BJ (cell line): Measurements from ENCODE around the gene HRH2. TPM values are rescaled to one million over a fixed set of nuclear protein-coding genes. Genes with fewer than 3 reads are reported as not detected.

Source experiments
- CTCF ChIA-PET: fragments of 350-600 bp; formaldehyde crosslinking; extraction: SDS; loops from one replicate; lab custom pipeline; 2021; ENCODE audit warnings: antibody characterized with exemption, inconsistent platforms; lab: Yijun Ruan, JAX
- POLR2A ChIA-PET: fragments of 300-600 bp; sonication (Branson Sonifier 250); formaldehyde crosslinking; extraction: SDS; loops from one replicate; lab custom pipeline; 2021; ENCODE audit warnings: antibody characterized with exemption; lab: Charles Lee
- DNase-seq: peaks from one replicate; pipeline ENCODE4 v3.0.0-alpha.2; 2011; ENCODE audit warnings: low read depth
- H3K27me3 ChIP-seq: 2 replicates; pipeline ENCODE4 v1.6.0; 2011; ENCODE audit warnings: low read length; ENCODE audit not compliant: control insufficient read depth, insufficient read depth
- H3K36me3 ChIP-seq: 2 replicates; pipeline ENCODE4 v1.5.1; 2011; ENCODE audit warnings: low read length; ENCODE audit not compliant: control insufficient read depth, insufficient read depth
- H3K4me3 ChIP-seq: 2 replicates; pipeline ENCODE4 v1.5.1; 2011; ENCODE audit warnings: low read depth, mild to moderate bottlenecking, control low read depth, low read length
- CTCF ChIP-seq: IDR thresholded peaks from 2 replicates; pipeline ENCODE4 v1.5.1; 2011; ENCODE audit warnings: low read depth, mild to moderate bottlenecking, control low read depth, inconsistent platforms, low read length, moderate library complexity; ENCODE audit not compliant: insufficient read depth
- polyA plus RNA-seq: library from polyadenylated mRNA; depleted of rRNA; stranded (reverse); fragments of >200 nt; gene quantifications from 2 replicates; pipeline ENCODE4 v1.2.3, GENCODE V29; 2011

Gene HRH2
- polyA plus RNA-seq, 1 experiment: not detected

GRCh38 chr5:175691761-175692160 lies 33.9 kb downstream of the HRH2 start:
- H3K4me3 ChIP-seq: no peak overlapping the region
- no peaks in the 10 kb centered on the region for H3K36me3 ChIP-seq
- TF ChIP-seq CTCF: no peak
- CTCF ChIA-PET: no interaction called here
- DNase-seq: no peak
- POLR2A ChIA-PET: no interaction called here
- H3K27me3 ChIP-seq: no peaks in the 10 kb centered on the region

GRCh38 chr5:175692235-175692995 lies 34.5 kb downstream of the HRH2 start:
- no peak for TF ChIP-seq CTCF
- DNase-seq: no peak
- ChIA-PET CTCF (no interaction called here), POLR2A (no interaction called here)
- Histone ChIP-seq H3K4me3 (no peak overlapping the region), H3K36me3 (no peaks in the 10 kb centered on the region), H3K27me3 (no peaks in the 10 kb centered on the region)

GRCh38 chr5:175692996-175693710 lies 35.3 kb downstream of the HRH2 start:
- ChIA-PET CTCF (no interaction called here), POLR2A (no interaction called here)
- Histone ChIP-seq H3K4me3 (no peak overlapping the region), H3K36me3 (no peaks in the 10 kb centered on the region), H3K27me3 (no peaks in the 10 kb centered on the region)
- DNase-seq: no peak
- TF ChIP-seq CTCF: no peak

GRCh38 chr5:175693741-175694140 lies 35.9 kb downstream of the HRH2 start:
- Histone ChIP-seq H3K27me3 (no peaks in the 10 kb centered on the region), H3K4me3 (no peak overlapping the region), H3K36me3 (no peaks in the 10 kb centered on the region)
- ChIA-PET POLR2A (no interaction called here), CTCF (no interaction called here)
- TF ChIP-seq CTCF: no peak
- no peak for DNase-seq

GRCh38 chr5:175694371-175695160 lies 36.7 kb downstream of the HRH2 start:
- ChIA-PET POLR2A (no interaction called here), CTCF (no interaction called here)
- DNase-seq: no peak
- no peaks in the 10 kb centered on the region for H3K36me3 ChIP-seq
- no peaks in the 10 kb centered on the region for H3K27me3 ChIP-seq
- TF ChIP-seq CTCF: no peak
- H3K4me3 ChIP-seq: no peak overlapping the region
